GM13977 (cell line): ENCODE data around the gene MBP.

Experiments
- DNase-seq: peaks from one replicate; pipeline ENCODE4 v3.0.0; 2012; ENCODE audit warnings: low spot score
- CTCF ChIP-seq: IDR thresholded peaks from 2 replicates; pipeline ENCODE4 v1.5.1; 2012; ENCODE audit warnings: mild to moderate bottlenecking, control low read depth; ENCODE audit not compliant: insufficient read depth; ENCODE audit errors: extremely low read depth, missing control alignments
- in situ Hi-C: fragments of 300-500 bp; cut with MboI; formaldehyde crosslinking; loops from one replicate; pipeline ENCODE4 v1.12.0; 2022; ENCODE audit warnings: low sequenced_read_pairs, low pct_unique_long_range_greater_than_20kb, mixed read lengths, inconsistent platforms; ENCODE audit not compliant: unreplicated experiment

Gene MBP

GRCh38 chr18:77151772-77152520, 19.4 kb upstream of the MBP start:
- TF ChIP-seq CTCF = no peak
- in situ Hi-C loops = no loop called here
- DNase-seq = no peak

- in situ Hi-C loops = no loop called here
- no peak for TF ChIP-seq CTCF
- no peak for DNase-seq
These were observed 18.6 kb upstream of the MBP start for GRCh38 chr18:77151033-77151771.

GRCh38 chr18:77150588-77150987, 18.0 kb upstream of the MBP start:
- in situ Hi-C loops = no loop called here
- no peak for TF ChIP-seq CTCF
- DNase-seq = no peak

- no peak for TF ChIP-seq CTCF
- in situ Hi-C loops = no loop called here
- no peak for DNase-seq
These were observed 15.7 kb upstream of the MBP start for GRCh38 chr18:77148289-77148688.

GRCh38 chr18:77147418-77147852, 14.9 kb upstream of the MBP start:
- in situ Hi-C loops = no loop called here
- TF ChIP-seq CTCF = no peak
- DNase-seq = no peak

- in situ Hi-C loops = no loop called here
- no peak for DNase-seq
- no peak for TF ChIP-seq CTCF
These were observed 13.9 kb upstream of the MBP start for GRCh38 chr18:77146249-77147080.
